Inflammatory macrophage treated with lipopolysaccharide for 4 hours (primary cell): ENCODE results near the gene FGF10.
A peak's percentile ranks its signal among the peaks of the same experiment; 100 is the strongest.

Source experiments
- DNase-seq: peaks from one replicate; pipeline ENCODE4 v3.0.0-alpha.2; 2020

Gene FGF10

GRCh38 chr5:44389090-44389822 lies at the start of gene FGF10:
Gene FGF10 (minus strand): TSS chr5:44389420. CDS start chr5:44388682, 738 bp downstream.
- DNase-seq, result no peak

DNA sequence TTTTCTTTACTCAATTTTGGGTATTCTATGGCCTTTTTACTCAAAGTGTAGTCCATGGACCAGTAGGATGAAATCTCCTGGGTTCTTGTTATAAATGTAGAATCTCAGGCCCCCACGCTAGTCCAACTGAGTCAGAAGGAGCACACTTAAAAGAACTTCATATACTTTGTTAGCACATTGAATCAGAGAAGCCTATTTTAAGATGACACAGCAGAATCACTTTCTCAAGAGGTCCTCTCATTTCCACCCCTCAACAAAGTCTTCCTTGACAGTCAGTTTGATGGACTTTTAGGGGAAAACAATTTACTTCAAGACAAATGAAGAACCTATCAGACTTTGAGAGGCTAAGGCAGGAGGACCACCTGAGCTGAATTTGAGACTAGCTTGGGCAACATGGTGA lies 37.7 kb upstream of the FGF10 start:
- DNase-seq, result no peak

- no peak for DNase-seq
Measured at GRCh38 chr5:44412286-44412685, 23.1 kb upstream of the FGF10 start.

DNA sequence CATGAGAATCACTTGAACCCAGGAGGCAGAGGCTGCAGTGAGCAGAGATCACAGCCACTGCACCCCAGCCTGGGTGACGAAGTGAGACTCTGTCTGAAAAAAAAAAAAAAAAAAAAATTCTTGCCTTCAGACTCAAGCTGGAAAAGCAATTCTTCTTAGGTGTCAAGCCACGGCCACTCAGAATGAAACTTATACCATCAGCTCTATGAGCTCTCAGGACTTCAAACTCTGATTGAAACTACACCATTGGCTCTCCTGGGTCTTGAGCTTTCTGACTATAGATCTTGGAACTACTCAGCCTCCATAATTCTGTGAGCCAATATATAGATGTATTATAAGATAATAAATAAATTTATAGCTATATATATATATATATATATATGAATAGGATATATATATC lies 12.9 kb upstream of the FGF10 start:
- DNase-seq, result no peak

DNA sequence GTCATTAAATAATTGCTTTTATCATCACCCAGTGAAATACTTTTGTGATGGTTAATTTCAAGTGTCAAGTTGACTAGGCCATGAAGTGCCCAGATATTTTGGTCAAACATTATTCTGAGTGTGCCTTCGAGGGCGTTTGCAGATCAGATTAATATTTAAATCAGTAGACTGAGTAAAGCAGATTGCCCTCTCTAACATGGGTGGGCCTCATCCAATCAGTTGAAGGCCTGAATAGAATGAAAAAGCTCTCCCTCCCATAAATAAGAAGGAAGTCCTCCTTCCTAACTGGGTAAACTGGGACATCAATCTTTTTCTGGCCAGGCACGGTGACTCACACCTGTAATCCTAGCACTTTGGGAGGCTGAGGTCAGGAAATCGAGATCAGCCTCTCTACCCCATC lies 12.4 kb upstream of the FGF10 start:
- DNase-seq, result no peak

- DNase-seq, result no peak
Measured at GRCh38 chr5:44398382-44398781, 9.2 kb upstream of the FGF10 start.

- no peak for DNase-seq
Measured at GRCh38 chr5:44396312-44396711, 7.1 kb upstream of the FGF10 start.

DNA sequence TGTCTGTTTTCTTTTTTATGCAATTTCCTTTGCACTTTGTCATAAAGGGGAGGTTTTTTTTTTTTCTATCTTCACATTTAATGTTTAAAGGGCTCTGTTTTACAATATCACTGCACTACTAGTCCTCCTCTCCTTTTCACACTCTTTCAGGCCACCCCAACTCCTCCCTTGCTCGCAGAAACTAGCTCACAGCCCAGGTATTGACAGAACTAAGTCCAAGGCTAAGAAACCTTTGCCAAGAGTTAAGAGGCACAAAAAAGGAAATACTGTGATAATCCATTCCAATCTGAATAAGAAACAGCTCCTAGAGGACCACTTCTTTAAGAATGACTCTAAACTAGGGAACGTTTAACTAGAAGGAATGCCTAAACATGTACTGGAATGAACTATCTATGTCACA lies 1.1 kb upstream of the FGF10 start:
- no peak for DNase-seq

DNA sequence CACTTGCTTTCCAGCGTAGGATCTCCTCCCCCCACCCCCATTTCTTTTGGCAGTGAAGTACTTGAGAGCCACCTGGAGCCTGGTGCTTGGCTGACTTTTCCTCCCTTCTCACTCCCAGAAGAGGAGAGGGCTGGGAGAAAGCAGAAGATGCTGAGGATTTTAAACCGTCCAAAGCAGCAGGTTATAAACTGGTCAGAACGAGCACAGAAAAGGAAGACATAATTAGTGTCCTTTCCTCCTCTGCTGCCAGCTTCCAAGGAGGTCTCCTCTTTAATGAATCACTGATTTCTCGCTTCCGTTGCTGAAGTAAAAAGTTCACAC lies 563 bp upstream of the FGF10 start:
- no peak for DNase-seq

DNA sequence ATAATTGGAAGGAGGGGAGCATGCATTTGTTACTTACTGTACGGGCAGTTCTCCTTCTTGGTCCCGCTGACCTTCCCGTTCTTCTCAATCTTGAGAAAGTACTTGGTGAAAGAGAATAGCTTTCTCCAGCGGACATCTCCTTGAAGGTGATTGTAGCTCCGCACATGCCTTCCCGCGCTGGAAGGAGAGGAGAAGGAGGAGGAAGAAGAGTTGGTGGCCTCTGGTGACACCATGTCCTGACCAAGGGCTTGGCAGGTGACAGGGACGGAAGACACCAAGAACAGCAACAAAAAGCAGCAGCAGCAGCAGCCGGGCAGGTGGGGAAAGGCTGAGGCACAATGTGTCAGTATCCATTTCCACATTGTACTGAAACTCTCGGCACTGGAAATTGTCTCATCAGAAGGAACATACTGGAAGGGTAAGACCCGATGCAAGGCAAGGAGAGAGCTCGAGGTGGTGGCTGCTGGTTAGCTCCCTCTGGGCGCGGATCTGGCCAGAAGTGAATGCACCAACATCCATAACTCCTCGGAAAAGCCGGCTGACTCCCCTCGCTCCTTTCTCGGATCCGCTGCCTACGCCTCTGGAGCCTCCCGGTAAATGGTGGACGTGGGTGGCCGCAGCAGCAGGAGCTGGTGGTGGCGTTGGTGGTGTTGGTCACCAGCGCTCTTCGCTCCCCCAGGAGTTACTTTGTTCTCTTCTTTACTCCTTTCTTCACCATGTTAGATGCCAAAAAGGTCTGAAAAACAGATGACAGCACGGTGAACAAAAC lies 715 bp downstream of the FGF10 start:
- no peak for DNase-seq

GRCh38 chr5:44387921-44388320 lies 1.3 kb downstream of the FGF10 start:
- DNase-seq, result no peak

GRCh38 chr5:44387406-44387805 lies 1.8 kb downstream of the FGF10 start:
- no peak for DNase-seq

DNA sequence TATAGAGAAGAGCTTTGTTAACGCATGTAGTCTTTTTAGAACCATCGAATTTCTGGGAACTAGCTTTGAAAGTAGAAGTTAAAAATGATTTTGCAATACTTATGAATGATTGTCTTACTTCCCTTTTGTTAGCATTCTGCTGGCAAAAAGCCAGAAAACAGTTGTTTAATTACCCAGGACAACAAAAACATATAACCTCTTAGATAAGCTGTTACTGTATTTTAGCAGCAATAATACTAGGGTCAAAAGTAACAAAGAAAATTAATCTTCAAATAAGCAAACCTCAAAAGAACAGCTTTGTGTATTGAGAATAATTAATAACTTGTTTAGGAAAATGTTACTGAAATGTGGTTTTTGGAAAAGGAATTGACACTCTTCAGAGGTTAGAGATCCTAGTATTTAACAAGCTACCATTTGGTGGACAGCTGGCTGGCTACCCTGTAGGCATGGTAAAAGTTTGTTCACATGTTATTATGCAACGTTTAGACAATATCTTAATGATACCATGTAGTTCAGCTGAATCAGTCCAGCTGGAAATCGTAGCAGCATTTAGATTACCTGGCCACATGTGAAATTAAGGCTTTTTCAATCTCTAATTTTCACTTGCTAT lies 3.8 kb downstream of the FGF10 start:
- peak; percentile 72 for DNase-seq

DNA sequence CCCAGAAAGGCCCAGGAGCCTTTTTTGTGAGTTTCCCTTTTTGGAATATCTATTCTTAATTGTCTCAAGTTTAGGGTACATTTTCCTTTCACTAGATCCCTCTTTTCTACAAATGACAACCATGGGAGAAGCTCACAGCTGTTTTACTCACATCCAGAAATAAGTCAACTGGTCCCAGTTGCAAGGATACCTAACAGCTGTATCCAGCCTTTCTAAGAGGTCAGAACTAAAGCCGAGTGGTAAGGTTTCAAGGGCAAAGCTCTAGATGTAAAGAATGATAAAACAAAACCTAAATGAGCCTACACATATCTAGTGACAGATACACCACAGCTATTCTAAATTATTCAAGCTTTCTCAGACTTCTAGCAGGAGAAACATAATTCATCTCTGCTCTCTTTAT lies 4.4 kb downstream of the FGF10 start:
- DNase-seq, result no peak

DNA sequence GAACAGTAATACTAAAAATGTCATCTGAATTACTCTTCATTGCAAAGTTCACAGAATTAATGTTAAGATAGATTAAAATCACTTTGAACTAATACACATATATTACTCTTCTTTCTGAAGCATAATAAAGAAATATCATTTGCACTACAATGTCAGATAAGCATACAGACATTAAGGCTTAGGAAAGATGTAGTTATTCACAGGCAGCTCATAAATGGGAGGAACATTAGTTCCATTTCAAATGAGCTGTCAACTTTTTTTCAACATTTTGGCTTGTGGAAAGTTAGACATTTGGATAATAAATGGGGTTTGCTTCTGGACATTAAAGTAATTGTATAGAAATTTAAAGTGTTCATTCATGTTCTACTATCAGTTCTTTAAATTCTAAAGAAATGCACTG lies 6.3 kb downstream of the FGF10 start:
- no peak for DNase-seq

GRCh38 chr5:44377057-44377456 lies 12.2 kb downstream of the FGF10 start:
- no peak for DNase-seq

DNA sequence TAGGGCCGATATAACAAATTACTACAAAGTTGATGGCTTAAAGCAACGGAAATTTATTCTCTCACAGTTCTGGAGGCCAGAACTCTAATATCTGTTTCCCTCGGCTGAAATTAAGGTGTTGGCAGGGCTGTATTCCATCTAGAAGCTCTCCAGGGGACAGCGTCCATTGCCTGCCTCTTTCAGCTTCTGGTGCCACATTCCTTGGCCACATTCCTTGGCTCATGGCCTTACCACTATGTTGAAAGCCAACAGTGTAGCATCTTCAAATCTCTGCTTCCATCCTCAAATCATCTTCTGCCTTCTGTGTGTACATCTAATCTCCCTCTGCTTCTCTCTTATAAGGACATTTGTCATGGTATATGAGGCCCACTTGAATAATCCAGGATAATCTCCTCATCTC lies 17.2 kb downstream of the FGF10 start:
- DNase-seq, result no peak

DNA sequence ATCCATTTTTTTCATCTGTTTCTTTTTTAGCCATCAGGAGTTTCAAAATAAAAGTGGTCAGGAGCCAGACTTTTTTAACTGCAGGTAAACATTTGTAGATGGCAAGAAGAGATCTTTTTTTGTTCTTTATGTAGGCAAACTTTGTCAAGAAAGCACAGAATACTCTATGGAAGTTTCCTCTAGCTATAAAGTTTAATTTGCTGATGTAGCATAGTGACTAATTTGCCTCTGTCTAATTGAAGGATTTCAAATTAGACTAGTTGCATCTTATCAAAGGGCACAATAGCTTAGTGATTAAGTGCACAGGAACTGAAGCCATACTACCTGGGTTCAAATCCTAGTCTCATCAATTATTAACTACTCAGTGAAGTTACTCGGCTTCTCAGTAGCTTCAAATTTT lies 22.0 kb downstream of the FGF10 start:
- no peak for DNase-seq

GRCh38 chr5:44365345-44365744 lies 23.9 kb downstream of the FGF10 start:
- no peak for DNase-seq

GRCh38 chr5:44364097-44364496 lies 25.1 kb downstream of the FGF10 start:
- no peak for DNase-seq

GRCh38 chr5:44361342-44362001 lies 27.7 kb downstream of the FGF10 start:
- no peak for DNase-seq

GRCh38 chr5:44360919-44361318 lies 28.3 kb downstream of the FGF10 start:
- DNase-seq, result no peak

GRCh38 chr5:44358421-44358820 lies 30.8 kb downstream of the FGF10 start:
- no peak for DNase-seq

GRCh38 chr5:44356231-44356630 lies 33.0 kb downstream of the FGF10 start:
- no peak for DNase-seq
